Measurements from ENCODE around the gene WNT9B.

Gene WNT9B

GRCh38 chr17:46877466-46877865, 26.1 kb downstream of the WNT9B start:
- FAIRE-seq: no peak

DNA sequence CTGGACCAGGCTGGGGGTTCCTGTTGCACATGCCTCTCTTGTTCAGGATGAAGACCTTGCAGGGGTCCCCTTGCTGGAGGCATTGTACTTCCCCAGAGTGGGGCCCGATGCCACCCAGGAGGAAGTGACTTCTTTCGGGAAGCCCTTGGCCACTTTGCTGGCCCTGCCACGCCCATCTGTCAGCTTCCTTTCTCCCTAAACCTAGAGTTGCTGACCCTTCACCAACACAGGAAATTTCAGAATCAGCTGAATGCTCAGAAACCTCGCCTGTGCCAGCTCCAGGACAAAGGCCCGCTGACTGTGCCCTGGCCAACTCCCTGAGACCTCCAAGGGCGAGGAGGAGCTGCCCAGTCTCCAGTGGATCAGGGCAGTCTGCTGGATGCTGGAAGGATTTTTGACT, 26.7 kb downstream of the WNT9B start:
- FAIRE-seq: no peak
- DNase-seq (ENCODE audit: extremely low spot score, insufficient read length, low read depth): no peak

More at GRCh38 chr17:46877466-46877865, 26.1 kb downstream of the WNT9B start:
- DNase-seq (ENCODE audit: extremely low spot score, insufficient read length, low read depth): no peak

DNA sequence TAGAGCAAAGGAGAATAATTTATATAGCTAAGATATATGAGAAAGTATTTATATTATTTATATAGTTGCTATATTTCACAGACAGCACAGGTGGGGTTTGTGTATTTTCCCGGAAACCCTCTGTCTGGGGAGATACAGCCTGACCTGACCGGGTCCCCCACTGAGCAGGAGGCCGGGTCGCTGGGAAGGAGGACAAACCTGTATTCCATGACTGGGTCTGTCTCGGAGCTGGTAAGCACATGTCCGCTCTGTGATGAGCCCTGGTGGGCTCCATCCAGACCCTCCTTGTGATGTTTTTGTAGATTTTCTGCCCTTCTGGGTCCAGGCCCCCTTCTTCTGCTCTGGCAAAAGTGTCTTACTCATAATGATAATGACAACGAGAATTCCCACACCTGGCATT, 27.7 kb downstream of the WNT9B start:
- FAIRE-seq (no peak), DNase-seq (ENCODE audit: extremely low spot score, insufficient read length, low read depth) (no peak)

DNA sequence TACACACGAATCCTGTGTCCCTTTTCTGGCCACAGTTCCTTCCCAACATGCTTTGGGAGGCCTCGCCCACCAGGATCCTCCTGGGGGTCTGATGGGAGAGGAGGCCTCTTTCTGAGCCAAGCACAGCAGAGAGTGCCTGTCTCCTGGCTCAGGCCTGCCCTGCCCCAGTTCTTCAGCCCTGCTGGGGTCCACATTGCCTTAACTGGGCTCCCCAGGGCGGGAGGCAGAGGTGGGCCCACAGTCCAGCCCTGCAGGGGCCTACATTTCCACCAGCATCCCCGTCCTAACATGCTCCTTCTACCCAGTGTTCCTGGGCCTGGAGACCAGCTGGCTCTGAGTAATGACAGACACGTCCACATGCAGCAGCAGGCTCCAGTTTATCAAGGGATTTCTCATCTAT, 29.6 kb downstream of the WNT9B start:
- FAIRE-seq: no peak
- no peak for DNase-seq (ENCODE audit: extremely low spot score, insufficient read length, low read depth)

GRCh38 chr17:46882666-46883065, 31.3 kb downstream of the WNT9B start:
- FAIRE-seq (no peak), DNase-seq (ENCODE audit: extremely low spot score, insufficient read length, low read depth) (no peak)

DNA sequence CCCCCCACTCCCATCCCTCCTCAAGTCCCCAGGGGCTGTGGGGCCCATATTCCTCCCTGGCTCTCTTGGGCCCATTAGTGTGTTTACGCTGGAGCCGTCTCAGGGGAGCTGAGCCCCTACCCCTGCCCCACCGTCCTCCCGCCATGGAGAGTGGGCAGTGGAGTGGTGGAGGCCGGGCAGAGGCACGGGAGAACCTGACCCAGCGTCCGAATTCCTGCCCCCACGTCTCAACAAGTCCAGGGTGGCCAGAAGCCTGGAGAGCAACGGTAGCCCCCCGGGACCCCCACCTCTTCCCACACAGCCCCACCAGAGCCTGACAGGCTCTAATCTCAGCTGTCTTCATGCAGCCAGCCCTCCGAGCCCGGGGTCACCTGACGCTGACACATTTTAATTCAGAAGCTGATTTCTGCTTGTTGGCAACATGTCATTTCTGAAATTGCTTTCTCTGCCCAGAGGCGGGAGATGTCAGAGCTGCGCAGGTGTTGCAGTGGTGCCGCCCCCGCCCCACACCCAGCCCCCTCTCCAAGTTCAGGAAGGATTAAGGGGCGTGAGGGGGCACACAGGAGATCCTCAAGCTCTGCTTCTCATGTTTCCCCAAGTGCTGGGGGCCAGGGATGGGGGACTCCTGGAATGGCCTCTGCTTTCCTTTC, 32.6 kb downstream of the WNT9B start:
- no peak for DNase-seq (ENCODE audit: extremely low spot score, insufficient read length, low read depth)
- no peak for FAIRE-seq

DNA sequence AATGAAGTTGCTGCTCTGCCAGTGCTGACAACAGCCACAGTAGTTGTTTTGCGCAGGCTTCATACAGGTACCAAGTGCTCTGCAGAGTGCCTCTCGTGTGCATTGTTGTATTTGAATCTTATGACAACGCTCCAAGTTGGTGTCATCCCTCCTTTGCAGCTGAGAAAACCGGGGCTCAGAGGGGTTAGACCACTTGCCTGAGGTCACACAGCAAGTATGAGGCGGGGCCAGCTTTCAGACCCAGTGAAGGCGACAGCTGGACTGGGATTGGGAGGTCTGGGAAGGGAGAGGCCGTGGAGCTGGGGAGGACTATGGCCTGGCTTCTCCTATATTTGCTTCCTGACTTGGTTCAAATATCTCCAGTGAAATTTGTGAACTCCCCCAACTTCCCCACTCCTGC, 33.2 kb downstream of the WNT9B start:
- DNase-seq (ENCODE audit: extremely low spot score, insufficient read length, low read depth) (no peak), FAIRE-seq (no peak)

DNA sequence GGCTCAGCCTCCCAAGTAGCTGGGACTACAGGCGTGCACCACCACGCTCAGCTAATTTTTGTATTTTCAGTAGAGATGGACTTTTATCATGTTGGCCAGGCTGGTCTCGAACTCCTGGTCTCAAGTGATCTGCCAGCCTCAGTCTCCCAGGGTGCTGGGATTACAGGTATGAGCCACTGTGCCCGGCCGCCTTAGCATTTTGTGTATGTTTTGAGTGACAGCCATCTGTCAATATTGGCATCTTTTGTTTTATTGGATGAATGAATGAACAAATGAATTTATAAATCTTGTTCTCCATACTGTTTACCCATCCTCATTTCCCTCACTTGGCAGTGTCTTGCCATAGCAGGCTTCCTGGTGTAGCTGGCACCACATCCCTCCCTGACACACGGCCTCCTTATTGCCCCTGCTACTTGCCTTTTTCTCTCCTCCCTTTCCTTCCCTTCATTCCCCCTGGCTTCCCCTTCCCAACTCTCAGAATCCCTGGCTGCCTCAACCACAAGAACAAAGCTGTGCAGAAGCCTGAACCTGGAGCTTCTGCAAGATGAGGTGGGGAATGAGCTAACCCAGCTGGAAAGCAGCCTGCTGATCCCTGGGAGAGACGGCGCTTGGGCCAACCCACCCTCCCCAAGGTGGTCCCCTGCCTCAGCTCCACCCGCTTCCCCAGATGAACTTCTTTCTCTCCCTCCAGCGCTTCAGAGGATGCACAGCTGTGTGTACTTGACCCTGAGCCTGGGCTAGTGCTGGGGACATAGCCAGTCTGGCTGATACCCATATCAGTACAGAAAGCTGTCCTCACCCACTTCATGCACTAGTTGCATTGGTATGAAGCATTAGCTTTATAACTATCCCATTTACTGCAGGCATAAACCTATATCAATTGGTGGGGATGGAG, 34.3 kb downstream of the WNT9B start:
- FAIRE-seq: no peak
- DNase-seq (ENCODE audit: extremely low spot score, insufficient read length, low read depth): no peak

- FAIRE-seq (no peak), DNase-seq (ENCODE audit: extremely low spot score, insufficient read length, low read depth) (no peak)
These were observed 34.9 kb downstream of the WNT9B start for GRCh38 chr17:46886310-46886663.

- DNase-seq (ENCODE audit: extremely low spot score, insufficient read length, low read depth): no peak
- FAIRE-seq: no peak
These were observed 36.3 kb downstream of the WNT9B start for GRCh38 chr17:46887717-46888116.

DNA sequence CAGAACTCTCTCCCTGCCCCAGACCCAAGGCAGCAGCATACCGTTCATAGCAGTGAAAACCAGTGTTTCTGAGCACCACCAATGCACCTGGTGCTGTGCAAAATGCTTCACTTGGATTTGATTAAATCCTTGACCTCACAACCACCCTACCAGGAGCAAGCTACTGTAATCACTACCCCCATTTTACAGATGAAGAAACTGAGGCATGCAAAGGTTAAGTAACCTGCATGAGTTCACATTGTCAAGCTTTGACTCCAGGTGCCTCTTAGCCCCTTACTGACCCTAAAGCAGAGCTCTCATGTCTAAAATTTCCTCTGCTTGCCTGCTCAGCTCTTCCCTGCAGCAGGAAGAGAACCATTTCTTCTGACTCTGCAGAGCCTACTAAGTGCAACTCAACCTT, 37.3 kb downstream of the WNT9B start:
- no peak for FAIRE-seq
- DNase-seq (ENCODE audit: extremely low spot score, insufficient read length, low read depth): no peak

- DNase-seq (ENCODE audit: extremely low spot score, insufficient read length, low read depth) (no peak), FAIRE-seq (no peak)
These were observed 38.1 kb downstream of the WNT9B start for GRCh38 chr17:46889519-46889918.

DNA sequence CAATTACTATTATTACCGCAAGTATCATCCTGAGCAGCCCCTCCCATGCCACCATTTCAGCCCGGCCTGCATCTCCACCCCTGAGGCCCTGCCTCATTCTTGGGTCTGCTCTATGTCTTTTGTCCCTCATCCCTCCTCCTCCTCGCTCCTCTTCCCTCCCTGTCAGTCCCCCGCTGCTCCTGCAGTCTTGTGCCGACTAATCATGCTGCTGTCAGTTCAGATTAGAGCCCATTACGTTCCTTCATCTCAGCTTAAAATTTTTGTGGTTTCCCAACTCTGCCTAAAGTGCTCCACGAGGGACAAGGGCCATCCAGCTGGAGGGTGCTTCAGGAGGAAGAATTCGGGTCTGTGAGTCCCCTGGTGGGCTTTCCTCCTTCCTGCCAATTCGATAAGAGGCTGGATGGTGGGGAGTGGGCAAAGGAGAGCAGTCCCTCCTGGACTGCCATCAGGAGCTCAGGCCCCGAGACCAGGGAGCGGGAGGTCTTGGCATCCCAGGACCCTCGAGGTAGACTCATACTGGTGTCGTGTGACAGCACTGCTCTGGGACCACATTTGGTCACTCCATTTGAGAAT, 38.7 kb downstream of the WNT9B start:
- DNase-seq (ENCODE audit: extremely low spot score, insufficient read length, low read depth) (no peak), FAIRE-seq (no peak)

DNA sequence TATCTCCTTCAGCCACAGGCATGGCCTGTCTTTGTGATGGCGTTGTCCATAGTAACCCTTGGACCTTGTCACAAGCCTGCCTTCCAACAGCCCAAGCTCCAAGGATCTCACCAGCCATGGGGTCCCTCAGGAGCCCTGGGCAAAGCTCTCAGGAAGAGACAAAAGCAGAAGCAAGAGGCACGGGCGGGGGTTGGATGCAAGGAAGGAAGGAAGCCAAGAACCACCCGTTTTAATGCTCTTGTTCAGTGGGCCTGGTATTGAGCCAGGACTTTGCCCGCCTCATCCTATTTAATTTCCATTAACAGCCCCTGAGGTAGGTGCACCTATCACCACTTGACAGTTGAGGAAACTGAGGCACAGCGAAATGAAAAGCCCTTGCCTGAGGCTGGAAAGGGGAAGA, 39.3 kb downstream of the WNT9B start:
- no peak for DNase-seq (ENCODE audit: extremely low spot score, insufficient read length, low read depth)
- no peak for FAIRE-seq

GRCh38 chr17:46892192-46892703, 40.9 kb downstream of the WNT9B start:
- no peak for FAIRE-seq
- no peak for DNase-seq (ENCODE audit: extremely low spot score, insufficient read length, low read depth)

- FAIRE-seq: no peak
- no peak for DNase-seq (ENCODE audit: extremely low spot score, insufficient read length, low read depth)
These were observed 42.6 kb downstream of the WNT9B start for GRCh38 chr17:46894024-46894423.

- DNase-seq (ENCODE audit: extremely low spot score, insufficient read length, low read depth): no peak
- no peak for FAIRE-seq
These were observed 43.2 kb downstream of the WNT9B start for GRCh38 chr17:46894476-46895151.

DNA sequence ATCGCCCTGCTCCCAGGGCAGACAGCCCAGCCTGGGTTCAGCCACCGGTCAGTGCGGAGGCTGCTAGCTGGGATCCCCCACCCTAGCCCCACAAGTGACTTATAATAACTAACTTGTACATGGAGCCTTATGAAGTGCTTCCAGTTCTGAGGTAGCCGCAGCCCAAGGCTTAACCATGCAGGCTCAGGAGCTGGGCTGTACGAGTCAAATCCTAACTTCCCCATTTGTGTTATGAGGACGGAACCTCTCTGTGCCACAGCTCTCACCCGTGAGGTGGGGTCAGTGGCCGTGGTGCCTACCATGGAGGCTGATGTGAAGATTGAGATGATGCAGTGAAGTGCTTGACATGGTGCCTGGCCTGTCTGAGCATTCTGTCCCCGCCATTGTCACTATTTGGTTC, 43.8 kb downstream of the WNT9B start:
- no peak for DNase-seq (ENCODE audit: extremely low spot score, insufficient read length, low read depth)
- no peak for FAIRE-seq

- DNase-seq (ENCODE audit: extremely low spot score, insufficient read length, low read depth) (no peak), FAIRE-seq (no peak)
These were observed 45.6 kb downstream of the WNT9B start for GRCh38 chr17:46896991-46897390.

DNA sequence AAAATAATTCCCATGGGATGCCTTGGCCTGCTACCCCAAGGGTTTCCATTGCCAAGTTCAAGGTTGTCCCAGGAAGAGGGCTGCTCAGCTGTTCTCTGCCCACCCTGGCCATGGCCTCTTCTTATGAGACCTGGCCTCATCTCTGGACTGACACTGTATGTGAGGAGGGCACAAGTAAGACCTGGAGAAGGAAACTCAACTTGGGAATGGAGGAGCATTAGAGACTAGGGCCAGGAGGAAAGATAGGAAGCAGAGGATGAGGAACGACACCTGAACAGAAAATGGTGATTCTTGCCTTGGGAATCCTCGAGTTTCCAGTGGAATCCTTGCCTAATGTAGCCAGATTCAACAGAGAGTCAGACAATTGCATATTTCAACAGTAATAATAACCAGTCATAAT, 47.0 kb downstream of the WNT9B start:
- DNase-seq (ENCODE audit: extremely low spot score, insufficient read length, low read depth) (no peak), FAIRE-seq (no peak)

DNA sequence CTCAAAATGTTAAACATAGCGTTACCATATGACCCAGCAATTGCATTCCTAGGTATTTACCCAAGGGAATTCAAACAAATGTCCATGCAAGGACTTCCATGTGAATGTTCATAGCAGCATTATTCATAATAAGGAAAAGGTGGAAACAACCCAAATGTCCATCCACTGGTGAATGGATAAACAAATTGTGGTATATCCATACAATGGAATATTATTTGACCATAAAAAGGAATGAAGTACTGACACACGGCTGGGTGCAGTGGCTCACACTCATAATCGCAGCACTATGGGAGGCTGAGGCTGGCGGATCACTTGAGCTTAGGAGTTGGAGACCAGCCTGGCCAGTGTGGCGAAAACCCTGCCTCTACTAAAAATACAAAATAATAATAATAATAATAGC, 47.5 kb downstream of the WNT9B start:
- FAIRE-seq (no peak), DNase-seq (ENCODE audit: extremely low spot score, insufficient read length, low read depth) (no peak)

Data from GM18507 (cell line).